ENCODE measurements around the gene MEG3.

MEG3 gene

GRCh38 chr14:100895411-100895810 lies 69.5 kb downstream of the MEG3 start:
- TF ChIP-seq NFRKB (IDR thresholded peaks at IDR 0.05) = no peak
- no peak for DNase-seq (ENCODE audit: extremely low spot score)
- ChIA-PET POLR2A (no interaction called here), CTCF (no interaction called here)

GRCh38 chr14:100896369-100897060 lies 70.6 kb downstream of the MEG3 start:
- DNase-seq (ENCODE audit: extremely low spot score) = no peak

GRCh38 chr14:100898465-100898864 lies 72.5 kb downstream of the MEG3 start:
- no peak for TF ChIP-seq ZNF384 (IDR thresholded peaks at IDR 0.05)
- TF ChIP-seq L3MBTL2 (conservative IDR thresholded peaks at IDR 0.05) = no peak
- TF ChIP-seq FOXM1 (IDR thresholded peaks at IDR 0.05; ENCODE audit: borderline replicate concordance) = no peak
- TF ChIP-seq ELF4 (IDR thresholded peaks at IDR 0.05) = no peak
- no peak for TF ChIP-seq PKNOX1 (IDR thresholded peaks at IDR 0.05)
- no peak for TF ChIP-seq LEF1 (IDR thresholded peaks at IDR 0.05; ENCODE audit: borderline replicate concordance)
- no peak for TF ChIP-seq NFRKB (IDR thresholded peaks at IDR 0.05)
- TF ChIP-seq SUZ12 (IDR thresholded peaks at IDR 0.05) = no peak
- TF ChIP-seq TARDBP (IDR thresholded peaks at IDR 0.05) = no peak
- no peak for TF ChIP-seq FOXK2 (IDR thresholded peaks at IDR 0.05)
- no peak for TF ChIP-seq FOXA1 (IDR thresholded peaks at IDR 0.05)
- no peak for DNase-seq (ENCODE audit: extremely low spot score)
- CTCF ChIA-PET = interaction anchor here (1.5 kb wide), 1 partner anchor 10 kb away, joined by 3 read pairs; no protein-coding TSS in a partner anchor
- POLR2A ChIA-PET = no interaction called here

More at GRCh38 chr14:100896369-100897060, 70.6 kb downstream of the MEG3 start:
- POLR2A ChIA-PET = no interaction called here
- TF ChIP-seq FOXM1 (IDR thresholded peaks at IDR 0.05; ENCODE audit: borderline replicate concordance) (no peak), SUZ12 (IDR thresholded peaks at IDR 0.05) (no peak), SP1 (IDR thresholded peaks at IDR 0.05) (no peak), FOXK2 (IDR thresholded peaks at IDR 0.05) (no peak), CTBP1 (IDR thresholded peaks at IDR 0.05; ENCODE audit: borderline replicate concordance) (no peak), NFRKB (IDR thresholded peaks at IDR 0.05) (no peak), ZNF384 (IDR thresholded peaks at IDR 0.05) (no peak), LEF1 (IDR thresholded peaks at IDR 0.05; ENCODE audit: borderline replicate concordance) (no peak), FOXA1 (IDR thresholded peaks at IDR 0.05) (no peak), BHLHE40 (IDR thresholded peaks at IDR 0.05; ENCODE audit: borderline replicate concordance) (no peak), ELF4 (IDR thresholded peaks at IDR 0.05) (no peak), TARDBP (IDR thresholded peaks at IDR 0.05) (no peak)
- CTCF ChIA-PET = no interaction called here

- TF ChIP-seq ARNT (IDR thresholded peaks at IDR 0.05) (no peak), BHLHE40 (IDR thresholded peaks at IDR 0.05; ENCODE audit: borderline replicate concordance) (no peak), LEF1 (IDR thresholded peaks at IDR 0.05; ENCODE audit: borderline replicate concordance) (no peak), ZNF384 (IDR thresholded peaks at IDR 0.05) (no peak), FOXK2 (IDR thresholded peaks at IDR 0.05) (no peak), TARDBP (IDR thresholded peaks at IDR 0.05) (no peak), FOXA1 (IDR thresholded peaks at IDR 0.05) (no peak), ELF4 (IDR thresholded peaks at IDR 0.05) (no peak), HDGF (IDR thresholded peaks at IDR 0.05; ENCODE audit: borderline replicate concordance) (no peak), NFRKB (IDR thresholded peaks at IDR 0.05) (no peak), SUZ12 (IDR thresholded peaks at IDR 0.05) (no peak), CTBP1 (IDR thresholded peaks at IDR 0.05; ENCODE audit: borderline replicate concordance) (no peak), SP1 (IDR thresholded peaks at IDR 0.05) (no peak), PKNOX1 (IDR thresholded peaks at IDR 0.05) (no peak), L3MBTL2 (conservative IDR thresholded peaks at IDR 0.05) (no peak), FOXM1 (IDR thresholded peaks at IDR 0.05; ENCODE audit: borderline replicate concordance) (no peak)
- DNase-seq (ENCODE audit: extremely low spot score) = no peak
- POLR2A ChIA-PET = no interaction called here
- CTCF ChIA-PET = interaction anchor here (0.9 to 2.8 kb wide), 5 partner anchors 9 to 514 kb away, joined by 3 to 11 read pairs (median 6); no protein-coding TSS in a partner anchor
Observed at GRCh38 chr14:100898935-100899883, 73.3 kb downstream of the MEG3 start.

GRCh38 chr14:100899884-100900771 lies 74.2 kb downstream of the MEG3 start:
- CTCF ChIA-PET = interaction anchor here (0.6 to 2.8 kb wide), 8 partner anchors 10 to 515 kb away, joined by 3 to 11 read pairs (median 6); no protein-coding TSS in a partner anchor
- no peak for TF ChIP-seq SP1 (IDR thresholded peaks at IDR 0.05)
- no peak for TF ChIP-seq CTBP1 (IDR thresholded peaks at IDR 0.05; ENCODE audit: borderline replicate concordance)
- no peak for TF ChIP-seq HDGF (IDR thresholded peaks at IDR 0.05; ENCODE audit: borderline replicate concordance)
- TF ChIP-seq FOXK2 (IDR thresholded peaks at IDR 0.05) = no peak
- TF ChIP-seq ZNF384 (IDR thresholded peaks at IDR 0.05) = no peak
- no peak for TF ChIP-seq FOXA1 (IDR thresholded peaks at IDR 0.05)
- no peak for TF ChIP-seq SUZ12 (IDR thresholded peaks at IDR 0.05)
- no peak for TF ChIP-seq L3MBTL2 (conservative IDR thresholded peaks at IDR 0.05)
- no peak for TF ChIP-seq FOXM1 (IDR thresholded peaks at IDR 0.05; ENCODE audit: borderline replicate concordance)
- TF ChIP-seq NFRKB (IDR thresholded peaks at IDR 0.05) = no peak
- TF ChIP-seq ARNT (IDR thresholded peaks at IDR 0.05) = no peak
- TF ChIP-seq LEF1 (IDR thresholded peaks at IDR 0.05; ENCODE audit: borderline replicate concordance) = no peak
- TF ChIP-seq ELF4 (IDR thresholded peaks at IDR 0.05) = no peak
- no peak for TF ChIP-seq BHLHE40 (IDR thresholded peaks at IDR 0.05; ENCODE audit: borderline replicate concordance)
- no peak for TF ChIP-seq TARDBP (IDR thresholded peaks at IDR 0.05)
- no peak for TF ChIP-seq PKNOX1 (IDR thresholded peaks at IDR 0.05)
- POLR2A ChIA-PET = no interaction called here
- no peak for DNase-seq (ENCODE audit: extremely low spot score)

Data from HEK293T (cell line).